Measurements from ENCODE around the gene ARHGAP8. TPM values are rescaled to one million over a fixed set of nuclear protein-coding genes. Genes with fewer than 3 reads are reported as not detected.
A peak's percentile ranks its signal among the peaks of the same experiment; 100 is the strongest.
"Not testable (repeated sequence)": the region's sequence is repeated elsewhere in the genome, so short reads cannot be mapped to it uniquely, and the experiment has no call there.

ARHGAP8 gene
- total RNA-seq, 1 donor from 2014 or later = 8.2 TPM

GRCh38 chr22:44904492-44905152, 152.2 kb downstream of the ARHGAP8 start:
- not testable (repeated sequence) for DNase-seq (ENCODE audit: low spot score)

GRCh38 chr22:44906248-44906936, 154.0 kb downstream of the ARHGAP8 start:
- peak; percentile 86 for DNase-seq (ENCODE audit: low spot score)

GRCh38 chr22:44906999-44907644, 154.7 kb downstream of the ARHGAP8 start:
- peak; percentile 83 for DNase-seq (ENCODE audit: low spot score)

GRCh38 chr22:44907765-44908737, 155.7 kb downstream of the ARHGAP8 start:
- DNase-seq (ENCODE audit: low spot score) = peak; percentile 87

- peak; percentile 57 for DNase-seq (ENCODE audit: low spot score)
Measured at GRCh38 chr22:44909241-44909640, 156.9 kb downstream of the ARHGAP8 start.

Other genes with a start within 250 kb of the ARHGAP8 start
- gene PRR5, start 50.4 kb upstream of the ARHGAP8 start, total RNA-seq = 38.9 TPM

All from mesenteric fat pad (tissue), 1 donor.